Measurements from ENCODE around the gene SORCS2.

DNA sequence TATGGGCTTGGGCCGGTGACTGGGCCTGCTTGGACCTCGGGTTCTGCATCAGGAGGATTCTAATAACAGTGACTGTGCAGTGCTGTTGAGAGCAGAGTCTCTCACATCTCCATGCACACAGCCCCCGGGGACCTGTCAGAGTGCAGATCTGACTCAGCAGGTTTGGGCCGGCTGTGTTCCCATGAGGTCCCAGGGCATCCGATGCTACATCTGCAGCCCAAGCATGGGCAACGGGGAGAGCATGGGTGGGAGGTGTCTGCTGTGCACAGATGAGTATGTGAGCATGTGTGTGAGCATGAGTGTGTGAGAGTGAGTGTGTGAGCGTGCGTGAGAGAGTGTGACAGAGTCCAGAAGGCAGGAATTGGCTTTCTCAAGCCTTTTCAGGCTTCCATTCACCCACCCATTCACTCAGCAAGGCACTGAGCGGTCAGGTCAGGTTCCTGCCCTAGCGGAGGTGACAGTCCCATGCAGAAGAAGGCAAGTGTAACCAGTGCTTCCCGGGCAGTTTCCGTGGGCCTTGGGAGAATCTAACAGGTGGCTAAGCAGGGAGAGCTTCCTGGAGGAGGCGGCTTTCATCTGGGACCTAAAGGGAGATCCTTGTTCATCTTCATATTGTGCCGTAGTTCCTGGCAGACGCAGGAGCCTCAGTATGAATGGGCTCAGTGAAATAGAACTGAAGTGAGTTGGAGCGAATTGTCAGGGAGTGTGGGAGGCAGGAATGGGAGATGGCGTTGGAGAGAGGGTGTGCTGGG, 62.6 kb downstream of the SORCS2 start:
- TF ChIP-seq, protein P1, sequence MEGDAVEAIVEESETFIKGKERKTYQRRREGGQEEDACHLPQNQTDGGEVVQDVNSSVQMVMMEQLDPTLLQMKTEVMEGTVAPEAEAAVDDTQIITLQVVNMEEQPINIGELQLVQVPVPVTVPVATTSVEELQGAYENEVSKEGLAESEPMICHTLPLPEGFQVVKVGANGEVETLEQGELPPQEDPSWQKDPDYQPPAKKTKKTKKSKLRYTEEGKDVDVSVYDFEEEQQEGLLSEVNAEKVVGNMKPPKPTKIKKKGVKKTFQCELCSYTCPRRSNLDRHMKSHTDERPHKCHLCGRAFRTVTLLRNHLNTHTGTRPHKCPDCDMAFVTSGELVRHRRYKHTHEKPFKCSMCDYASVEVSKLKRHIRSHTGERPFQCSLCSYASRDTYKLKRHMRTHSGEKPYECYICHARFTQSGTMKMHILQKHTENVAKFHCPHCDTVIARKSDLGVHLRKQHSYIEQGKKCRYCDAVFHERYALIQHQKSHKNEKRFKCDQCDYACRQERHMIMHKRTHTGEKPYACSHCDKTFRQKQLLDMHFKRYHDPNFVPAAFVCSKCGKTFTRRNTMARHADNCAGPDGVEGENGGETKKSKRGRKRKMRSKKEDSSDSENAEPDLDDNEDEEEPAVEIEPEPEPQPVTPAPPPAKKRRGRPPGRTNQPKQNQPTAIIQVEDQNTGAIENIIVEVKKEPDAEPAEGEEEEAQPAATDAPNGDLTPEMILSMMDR (IDR thresholded peaks at IDR 0.05): no peak
- TF ChIP-seq POLR2A (IDR thresholded peaks at IDR 0.05): no peak

Data from Peyer's patch (tissue), 4 donors.